Peyer's patch (tissue), 4 donors: ENCODE results near the gene LTBP1.

Experiments used
- POLR2A ChIP-seq, 2 donors: fragments of 450-650 bp; IDR thresholded peaks; one replicate each; pipeline ENCODE4 v1.5.1; 2017; ENCODE audit warnings: antibody characterized with exemption in 2 of 2, mild to moderate bottlenecking in 2 of 2, moderate library complexity in 2 of 2
- TF ChIP-seq, protein P1 (sequence below), 6 experiments: fragments of 450-650 bp in 4 of 6; fragments of 200-600 bp in 2 of 6; sonication (generic) in 1 of 6; IDR thresholded peaks; one replicate each; pipeline ENCODE4 v1.5.1; 2017 to 2019; ENCODE audit warnings: antibody characterized with exemption in 6 of 6, mild to moderate bottlenecking in 3 of 6, moderate library complexity in 1 of 6

DNA sequence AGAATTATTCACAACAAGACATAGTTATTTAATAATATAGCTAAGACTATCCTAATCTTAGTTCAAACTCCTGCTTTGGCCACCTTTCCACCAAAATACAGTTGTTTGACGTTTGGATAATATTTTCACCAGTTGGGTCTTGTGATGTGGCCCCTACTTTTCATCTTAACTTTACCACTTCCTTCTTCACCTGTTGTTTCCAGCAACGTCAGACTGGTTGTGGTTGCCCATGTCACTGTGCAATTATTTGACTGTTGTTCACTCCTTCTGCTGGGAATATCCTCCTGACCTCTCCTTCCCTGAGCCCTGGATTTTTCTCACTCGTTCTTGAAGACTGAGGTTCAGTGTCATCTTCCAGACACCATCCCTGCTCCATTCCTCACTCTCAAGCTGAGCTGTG lies 397.5 kb downstream of the LTBP1 start:
- TF ChIP-seq, protein P1, sequence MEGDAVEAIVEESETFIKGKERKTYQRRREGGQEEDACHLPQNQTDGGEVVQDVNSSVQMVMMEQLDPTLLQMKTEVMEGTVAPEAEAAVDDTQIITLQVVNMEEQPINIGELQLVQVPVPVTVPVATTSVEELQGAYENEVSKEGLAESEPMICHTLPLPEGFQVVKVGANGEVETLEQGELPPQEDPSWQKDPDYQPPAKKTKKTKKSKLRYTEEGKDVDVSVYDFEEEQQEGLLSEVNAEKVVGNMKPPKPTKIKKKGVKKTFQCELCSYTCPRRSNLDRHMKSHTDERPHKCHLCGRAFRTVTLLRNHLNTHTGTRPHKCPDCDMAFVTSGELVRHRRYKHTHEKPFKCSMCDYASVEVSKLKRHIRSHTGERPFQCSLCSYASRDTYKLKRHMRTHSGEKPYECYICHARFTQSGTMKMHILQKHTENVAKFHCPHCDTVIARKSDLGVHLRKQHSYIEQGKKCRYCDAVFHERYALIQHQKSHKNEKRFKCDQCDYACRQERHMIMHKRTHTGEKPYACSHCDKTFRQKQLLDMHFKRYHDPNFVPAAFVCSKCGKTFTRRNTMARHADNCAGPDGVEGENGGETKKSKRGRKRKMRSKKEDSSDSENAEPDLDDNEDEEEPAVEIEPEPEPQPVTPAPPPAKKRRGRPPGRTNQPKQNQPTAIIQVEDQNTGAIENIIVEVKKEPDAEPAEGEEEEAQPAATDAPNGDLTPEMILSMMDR (IDR thresholded peaks at IDR 0.05), result no peak
- no peak for TF ChIP-seq POLR2A (IDR thresholded peaks at IDR 0.05)
